CD4-positive, alpha-beta T cell treated with Interleukin-12 subunit alpha and Interleukin-12 subunit beta, for 1 hour (primary cell): ENCODE data around the gene CACNA1B.
"Not testable (repeated sequence)": the region's sequence is repeated elsewhere in the genome, so short reads cannot be mapped to it uniquely, and the experiment has no call there.

ENCODE experiments used
- DNase-seq: peaks from one replicate; pipeline ENCODE4 v3.0.0-alpha.2; 2020

Gene CACNA1B

DNA sequence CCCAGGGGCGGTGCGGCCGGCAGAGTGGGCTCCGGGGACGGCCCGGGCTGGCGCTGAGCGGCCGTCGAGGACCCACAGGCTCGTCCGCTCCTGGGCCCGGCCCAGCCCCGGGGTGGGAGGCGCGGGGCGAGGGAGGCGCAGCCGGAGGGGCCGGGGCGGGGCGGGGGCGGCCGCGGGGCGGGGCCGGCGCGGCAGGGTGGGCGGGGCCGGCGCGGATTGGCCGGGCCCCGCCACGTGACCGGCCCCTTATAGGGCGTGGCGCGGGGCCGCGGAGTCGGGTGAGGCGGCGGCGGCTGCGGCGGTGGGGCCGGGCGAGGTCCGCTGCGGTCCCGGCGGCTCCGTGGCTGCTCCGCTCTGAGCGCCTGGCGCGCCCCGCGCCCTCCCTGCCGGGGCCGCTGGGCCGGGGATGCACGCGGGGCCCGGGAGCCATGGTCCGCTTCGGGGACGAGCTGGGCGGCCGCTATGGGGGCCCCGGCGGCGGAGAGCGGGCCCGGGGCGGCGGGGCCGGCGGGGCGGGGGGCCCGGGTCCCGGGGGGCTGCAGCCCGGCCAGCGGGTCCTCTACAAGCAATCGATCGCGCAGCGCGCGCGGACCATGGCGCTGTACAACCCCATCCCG lies at the start of gene CACNA1B:
CACNA1B (plus strand) TSS at position 277 of the 617 bp plus-strand sequence; CDS start at position 429, 152 bp downstream.
- DNase-seq, result not testable (repeated sequence)

DNA sequence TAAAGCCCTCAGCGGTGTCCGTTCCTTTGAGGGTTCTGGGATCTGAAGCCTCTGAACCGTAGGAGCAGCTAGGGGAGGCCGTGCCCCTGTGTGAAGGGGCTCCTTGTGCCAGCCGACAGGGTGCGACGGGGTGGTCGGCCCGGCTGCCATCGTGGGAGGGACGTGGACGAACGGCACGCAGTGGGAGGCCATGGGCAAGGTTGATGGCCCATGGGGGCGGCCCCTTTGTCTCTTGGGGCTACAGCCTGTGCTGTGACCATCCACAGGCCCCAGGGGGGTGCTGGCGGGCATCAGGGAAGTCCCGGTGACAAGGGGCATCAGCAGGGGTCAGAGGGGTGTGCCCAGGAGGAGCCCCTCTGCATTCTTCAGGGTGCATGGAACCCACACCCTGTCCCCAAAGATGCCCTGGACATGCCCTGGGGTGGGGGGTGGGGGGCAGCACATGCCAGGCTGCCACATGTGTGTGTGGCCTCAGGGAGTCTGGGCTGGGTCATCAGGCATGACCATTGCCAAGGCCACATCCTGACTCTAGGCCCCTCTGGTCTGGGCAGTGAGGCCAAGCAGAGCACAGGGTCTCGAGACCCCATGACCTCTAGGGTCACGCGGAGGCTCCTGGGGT lies 49.6 kb upstream of the CACNA1B start:
- no peak for DNase-seq

DNA sequence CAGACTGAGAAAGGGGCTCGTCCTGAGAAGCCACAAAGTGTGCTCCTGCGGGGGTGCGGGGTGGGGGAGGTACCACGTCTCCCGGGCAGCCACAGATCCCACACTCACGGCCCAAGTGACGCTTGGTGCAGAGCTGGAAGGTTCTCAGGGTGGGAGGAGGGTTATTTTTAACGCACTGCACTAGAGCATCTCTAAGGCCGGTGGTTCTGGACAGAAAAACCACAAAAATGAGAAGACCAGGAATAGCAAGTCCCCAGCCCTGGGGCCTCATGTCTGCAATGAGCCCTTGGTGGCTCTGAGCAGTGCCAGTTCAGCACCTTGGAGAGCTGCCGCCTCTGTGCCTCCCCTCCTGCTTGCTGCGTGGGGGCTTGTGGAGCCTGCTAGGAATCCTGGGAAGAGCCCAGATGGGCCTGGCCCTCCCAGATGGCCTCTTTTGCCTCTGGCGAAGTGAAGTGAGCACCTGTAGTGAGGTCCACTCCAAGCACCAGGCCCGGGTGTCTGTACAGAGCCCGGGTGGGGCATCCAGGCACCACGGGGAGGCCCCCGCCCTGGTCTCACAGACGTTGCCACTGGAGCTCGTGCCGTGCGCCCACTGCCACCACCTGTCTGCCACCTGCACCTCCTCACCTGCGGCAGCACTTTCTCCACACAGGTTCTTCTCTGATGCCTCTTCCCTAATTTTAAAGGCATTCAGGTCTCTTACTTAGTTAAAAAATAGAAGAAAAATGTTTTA lies 48.9 kb upstream of the CACNA1B start:
- DNase-seq, result no peak

DNA sequence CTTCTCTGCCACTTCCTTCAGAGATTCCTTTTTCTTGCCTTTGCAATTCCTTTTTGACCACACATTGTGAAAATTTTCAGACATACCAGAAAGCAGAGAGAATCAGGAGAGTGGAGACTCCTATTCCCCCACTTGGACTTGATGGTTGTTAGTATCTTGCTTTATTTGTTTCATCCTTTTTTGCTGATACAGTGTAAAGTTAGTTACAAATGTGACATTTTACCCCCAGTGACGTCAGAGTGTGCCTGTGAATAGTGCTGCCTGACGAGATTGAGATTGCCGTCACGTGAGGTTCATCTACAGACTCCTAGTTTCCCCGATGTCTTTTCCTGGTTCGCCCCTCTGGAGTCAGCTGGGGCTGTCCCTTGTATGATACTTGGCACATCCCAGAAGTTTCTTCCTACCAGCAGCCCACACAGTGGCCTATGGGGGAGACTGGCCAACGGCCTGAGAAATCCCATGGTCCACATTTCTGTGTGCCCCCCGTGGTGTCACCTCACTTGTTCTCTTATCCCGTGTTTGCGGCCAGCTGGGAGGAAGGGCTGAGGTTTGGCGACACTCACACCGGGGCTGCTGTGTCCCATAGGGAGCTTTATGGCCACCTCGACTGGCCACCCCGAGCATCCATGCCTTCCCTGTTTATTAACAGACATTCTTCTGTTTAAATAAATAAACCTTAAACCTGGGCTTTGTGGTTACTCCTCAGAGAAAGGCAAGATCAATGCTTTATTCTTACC lies 48.2 kb upstream of the CACNA1B start:
- DNase-seq, result no peak

DNA sequence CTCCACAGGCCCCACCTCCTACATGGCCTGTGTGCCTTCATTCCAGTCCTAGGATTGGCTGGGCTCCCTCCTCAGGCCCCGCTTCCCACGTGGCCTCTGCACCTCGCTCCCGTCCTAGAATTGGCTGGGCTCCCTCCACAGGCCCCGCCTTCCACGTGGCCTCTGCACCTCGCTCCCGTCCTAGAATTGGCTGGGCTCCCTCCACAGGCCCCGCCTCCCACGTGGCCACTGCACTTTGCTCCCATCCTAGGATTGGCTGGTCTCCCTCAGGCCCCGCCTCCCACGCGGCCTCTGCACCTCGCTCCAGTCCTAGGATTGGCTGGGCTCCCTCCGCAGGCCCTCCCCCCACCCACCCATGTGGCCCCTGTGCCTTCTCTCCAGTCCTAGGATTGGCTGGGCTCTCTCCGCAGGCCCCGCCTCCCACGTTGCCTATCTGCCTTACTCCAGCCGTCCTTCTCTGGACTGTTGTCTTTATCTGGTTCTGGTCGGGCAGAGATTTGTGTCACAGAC lies 45.3 kb upstream of the CACNA1B start:
- DNase-seq, result no peak

DNA sequence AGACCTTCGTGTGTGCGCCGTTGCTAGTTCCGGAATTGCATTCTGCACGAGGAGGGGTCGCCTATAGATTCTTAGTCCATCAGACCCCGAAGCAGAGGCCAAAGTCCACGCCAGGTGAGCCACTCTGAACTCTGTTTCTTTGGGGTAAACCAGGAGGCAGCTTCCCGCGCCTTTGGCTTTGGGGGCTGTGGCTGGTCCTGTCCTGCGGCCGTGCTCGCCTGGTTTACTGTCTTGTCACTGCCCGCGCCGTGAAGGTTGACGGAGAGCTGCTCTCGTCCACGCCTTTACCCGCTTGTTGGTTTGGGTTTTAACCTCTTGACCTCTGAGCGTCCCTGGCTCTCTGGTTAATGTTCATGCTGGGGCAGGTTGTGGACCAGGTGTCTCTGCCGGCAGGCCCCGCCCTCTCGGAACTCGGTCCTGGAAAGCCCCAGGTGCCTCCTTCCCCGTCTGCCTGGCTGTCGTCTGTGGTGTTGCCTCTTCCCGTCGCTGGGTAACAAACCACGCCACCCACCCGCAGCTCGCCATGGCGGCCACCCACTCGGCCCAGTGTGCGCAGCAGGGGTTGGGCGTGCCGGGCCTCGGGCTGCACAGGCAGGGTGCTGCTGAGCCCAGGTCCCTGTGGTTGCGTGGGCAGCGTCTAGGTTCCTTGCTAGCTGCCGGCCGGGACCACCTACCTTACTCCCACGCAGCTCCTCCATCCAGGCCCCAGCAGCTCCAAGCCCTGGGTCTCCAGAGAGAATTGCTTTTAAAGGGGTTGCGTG lies 44.6 kb upstream of the CACNA1B start:
- DNase-seq, result no peak

DNA sequence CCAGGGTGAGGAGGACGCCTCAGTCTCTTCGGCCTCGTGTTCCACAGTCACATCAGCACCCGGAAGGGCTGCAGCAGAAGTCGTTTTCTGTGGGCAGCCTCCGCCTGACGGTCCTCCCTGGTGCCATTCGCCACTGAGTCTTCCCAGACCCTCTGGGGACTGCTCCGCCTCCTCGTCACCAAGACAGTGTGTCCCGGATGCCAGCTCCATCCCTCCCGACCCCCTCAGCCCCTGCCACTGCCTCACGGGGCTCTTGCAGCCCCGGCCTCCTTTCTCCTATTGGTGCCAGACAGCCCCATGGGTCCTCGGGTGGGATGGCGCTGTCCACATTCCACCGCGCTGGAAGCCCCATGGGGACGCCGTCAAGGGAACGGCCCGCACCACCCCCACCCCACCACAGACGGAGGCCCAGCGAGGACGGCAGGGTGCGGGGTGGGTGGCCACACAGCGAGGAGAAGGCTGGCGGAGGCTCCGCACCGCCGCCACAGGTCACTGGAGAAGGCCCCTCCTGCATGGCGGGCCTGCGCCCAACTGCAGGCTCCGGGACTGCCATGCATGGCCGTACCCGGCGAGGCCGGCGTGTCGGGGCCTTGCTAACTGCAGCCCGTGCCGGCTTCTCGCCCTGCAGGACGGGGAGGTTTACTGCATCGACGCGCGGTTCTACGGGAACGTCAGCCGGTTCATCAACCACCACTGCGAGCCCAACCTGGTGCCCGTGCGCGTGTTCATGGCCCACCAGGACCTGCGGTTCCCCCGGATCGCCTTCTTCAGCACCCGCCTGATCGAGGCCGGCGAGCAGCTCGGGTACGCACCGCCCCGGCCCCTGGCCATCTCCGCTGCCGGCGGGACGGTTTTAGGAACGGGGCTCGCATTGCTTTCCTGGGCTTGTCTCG lies 43.6 kb upstream of the CACNA1B start:
- DNase-seq, result no peak

- no peak for DNase-seq
These were observed 42.6 kb upstream of the CACNA1B start for GRCh38 chr9:137834846-137835546.

- DNase-seq, result no peak
These were observed 41.3 kb upstream of the CACNA1B start for GRCh38 chr9:137836151-137836830.

DNA sequence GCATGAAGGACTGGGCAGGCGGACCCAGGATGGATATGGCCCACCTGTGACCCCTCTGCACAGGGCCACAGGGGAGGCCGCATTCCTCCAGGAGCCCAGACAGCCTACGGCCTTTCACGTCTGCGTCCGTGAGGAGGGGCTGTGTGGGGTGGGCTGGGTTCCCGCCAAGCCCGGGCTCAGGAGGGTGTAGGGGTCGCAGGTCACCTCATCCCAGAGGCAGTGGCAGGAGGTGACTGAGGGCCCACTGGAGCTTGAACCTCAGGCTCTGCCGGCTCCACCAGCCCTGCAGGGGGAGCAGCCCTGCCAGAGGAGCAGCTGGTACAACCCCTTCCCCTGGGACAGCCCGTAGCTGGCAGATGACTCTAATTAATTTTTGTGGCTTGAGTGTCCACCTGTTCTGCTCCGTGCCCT lies 40.7 kb upstream of the CACNA1B start:
- no peak for DNase-seq

DNA sequence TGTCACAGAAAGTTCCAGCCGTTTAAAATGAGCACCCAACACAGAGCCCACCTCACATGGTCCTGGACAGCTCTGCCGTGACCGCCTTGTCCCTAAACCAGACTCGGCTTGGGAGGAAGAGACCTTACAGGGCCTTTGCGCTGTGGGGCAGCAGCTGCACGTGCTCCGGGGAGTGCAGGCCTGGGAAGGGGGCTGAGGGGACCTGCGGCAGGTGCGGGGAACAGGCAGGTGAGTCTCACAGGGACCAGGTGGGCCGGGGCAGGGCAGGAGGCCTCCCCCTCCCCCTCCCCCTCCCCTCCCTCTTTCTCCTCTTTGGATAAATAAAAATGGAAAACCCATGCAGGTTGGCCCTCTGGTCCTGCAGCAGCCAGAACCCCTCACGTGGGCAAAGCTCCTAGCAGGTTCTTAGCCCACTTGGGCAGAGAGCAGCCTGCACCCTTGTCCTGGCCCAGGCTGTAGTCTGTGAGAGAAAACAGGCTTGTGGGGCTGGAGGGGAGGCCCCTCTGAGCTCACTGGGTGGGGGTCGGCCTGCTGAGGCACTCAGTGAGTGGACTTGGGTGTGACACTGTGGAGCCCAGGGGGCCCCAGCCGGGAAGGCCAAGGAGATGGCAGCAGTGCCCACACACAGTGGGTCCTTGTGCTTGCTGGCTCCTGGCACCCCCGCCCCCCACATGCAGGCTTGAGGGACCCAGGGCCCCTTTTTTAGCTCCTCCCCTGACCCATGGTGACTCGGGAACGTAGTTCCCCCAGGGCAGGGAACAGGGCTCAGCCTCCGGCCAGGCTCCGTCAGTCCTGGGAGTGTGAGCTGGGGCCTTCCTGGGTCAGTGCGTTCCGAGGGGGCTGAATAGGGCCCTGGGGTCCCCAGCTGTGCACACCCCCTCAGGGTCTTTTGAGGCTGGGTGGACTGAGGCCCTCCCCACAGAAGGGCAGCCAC lies 40.0 kb upstream of the CACNA1B start:
- DNase-seq, result no peak

DNA sequence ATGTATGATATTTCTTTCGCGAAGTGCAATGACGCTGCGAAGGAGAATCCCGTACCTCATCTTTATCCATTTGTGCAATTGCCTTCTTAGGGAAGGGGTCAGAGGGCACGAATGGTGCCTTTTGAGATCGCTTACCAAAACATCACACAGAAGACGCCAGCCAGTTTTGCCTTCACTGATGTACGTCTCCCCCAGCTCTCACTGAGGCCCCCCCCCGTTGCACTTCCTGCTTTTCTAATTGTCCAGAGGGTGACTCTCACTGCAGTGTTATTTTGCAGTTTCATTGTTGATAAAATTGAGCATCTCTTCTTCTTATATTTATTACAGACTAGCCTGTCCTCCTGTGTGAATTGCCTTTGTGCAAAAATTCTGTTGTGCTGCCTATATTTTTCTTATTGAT lies 39.0 kb upstream of the CACNA1B start:
- no peak for DNase-seq

- no peak for DNase-seq
These were observed 34.2 kb upstream of the CACNA1B start for GRCh38 chr9:137843355-137843754.

- no peak for DNase-seq
These were observed 25.9 kb upstream of the CACNA1B start for GRCh38 chr9:137851516-137852267.

- no peak for DNase-seq
These were observed 24.1 kb upstream of the CACNA1B start for GRCh38 chr9:137853392-137853995.

- DNase-seq, result no peak
These were observed 17.2 kb upstream of the CACNA1B start for GRCh38 chr9:137860361-137860760.

GRCh38 chr9:137865581-137866145 lies 11.9 kb upstream of the CACNA1B start:
- DNase-seq, result no peak
